Stromal cell of bone marrow (primary cell): Measurements from ENCODE around the gene CDC25B.
"Not testable (repeated sequence)": the region's sequence is repeated elsewhere in the genome, so short reads cannot be mapped to it uniquely, and the experiment has no call there.

Source experiments
- DNase-seq: peaks from one replicate; pipeline ENCODE4 v3.0.0-alpha.2; 2012; ENCODE audit warnings: low read depth

CDC25B gene

DNA sequence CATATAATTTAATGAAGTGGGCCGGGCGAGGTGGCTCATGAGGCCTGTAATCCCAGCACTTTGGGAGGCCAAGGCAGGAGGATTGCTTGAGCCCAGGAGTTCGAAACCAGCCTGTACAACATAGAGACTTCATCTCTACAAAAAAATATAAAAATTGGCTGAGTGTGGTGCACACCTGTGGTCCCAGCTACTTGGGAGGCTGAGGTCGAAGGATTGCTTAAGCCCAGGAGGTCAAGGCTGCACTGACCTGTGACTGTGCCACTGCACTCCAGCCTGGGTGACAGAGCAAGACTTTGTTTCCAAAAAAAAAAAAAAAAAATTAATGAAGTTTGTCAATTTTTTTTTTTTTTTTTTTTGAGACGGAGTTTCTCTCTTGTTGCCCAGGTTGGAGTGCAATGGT is 33.8 kb downstream of the CDC25B start:
- not testable (repeated sequence) for DNase-seq

DNA sequence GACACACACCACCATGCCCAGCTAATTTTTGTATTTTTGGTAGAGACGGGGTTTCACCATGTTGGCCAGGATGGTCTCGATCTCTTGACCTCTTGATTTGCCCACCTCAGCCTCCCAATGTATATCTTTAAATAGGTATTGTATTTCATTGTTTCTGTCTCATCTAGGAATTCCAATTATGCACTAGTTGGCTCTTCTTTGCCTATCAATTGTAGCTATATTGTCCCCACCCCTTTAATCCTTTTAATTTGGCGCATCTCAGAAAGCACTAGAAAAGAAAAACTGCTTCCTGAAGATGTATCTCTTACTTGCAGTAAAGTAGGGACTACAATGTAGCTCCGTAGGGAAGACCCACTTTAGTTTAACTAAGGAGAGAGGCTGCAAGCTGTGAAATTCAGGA is 40.0 kb downstream of the CDC25B start:
- no peak for DNase-seq

DNA sequence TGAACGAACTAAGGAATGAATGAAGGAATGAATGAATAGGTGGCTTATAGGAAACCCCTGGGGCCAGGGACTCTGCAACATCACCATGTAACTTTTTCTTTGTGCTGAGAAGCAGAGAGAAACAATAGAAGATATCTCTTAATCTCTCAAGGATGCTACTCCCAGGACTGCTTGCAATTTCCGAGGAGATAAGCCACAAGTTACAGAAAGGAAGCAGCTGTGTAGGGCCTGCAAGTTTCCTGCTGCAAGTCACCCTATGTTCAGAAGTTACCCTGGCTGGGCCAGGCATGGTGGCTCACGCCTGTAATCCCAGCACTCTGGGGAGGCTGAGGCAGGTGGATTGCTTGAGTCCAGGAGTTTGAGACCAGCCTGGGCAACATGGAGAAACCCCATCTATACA is 43.2 kb downstream of the CDC25B start:
- no peak for DNase-seq

DNA sequence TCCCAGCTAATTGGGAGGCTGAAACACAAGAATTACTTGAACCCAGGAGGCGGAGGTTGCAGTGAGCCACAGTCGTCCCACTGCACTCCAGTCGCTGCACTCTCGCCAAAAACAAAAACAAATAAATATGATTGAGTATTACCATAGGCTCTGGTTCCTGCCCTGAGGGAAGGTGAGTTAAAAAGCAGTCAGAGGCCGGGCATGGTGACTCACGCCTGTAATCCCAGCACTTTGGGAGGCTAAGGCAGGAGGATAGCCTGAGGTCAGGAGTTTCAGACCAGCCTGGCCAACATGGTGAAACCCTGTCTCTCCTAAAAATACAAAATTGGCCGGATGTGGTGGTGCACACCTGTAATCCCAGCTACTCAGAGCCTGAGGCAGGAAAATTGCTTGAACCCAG is 44.1 kb downstream of the CDC25B start:
- DNase-seq, result not testable (repeated sequence)

DNA sequence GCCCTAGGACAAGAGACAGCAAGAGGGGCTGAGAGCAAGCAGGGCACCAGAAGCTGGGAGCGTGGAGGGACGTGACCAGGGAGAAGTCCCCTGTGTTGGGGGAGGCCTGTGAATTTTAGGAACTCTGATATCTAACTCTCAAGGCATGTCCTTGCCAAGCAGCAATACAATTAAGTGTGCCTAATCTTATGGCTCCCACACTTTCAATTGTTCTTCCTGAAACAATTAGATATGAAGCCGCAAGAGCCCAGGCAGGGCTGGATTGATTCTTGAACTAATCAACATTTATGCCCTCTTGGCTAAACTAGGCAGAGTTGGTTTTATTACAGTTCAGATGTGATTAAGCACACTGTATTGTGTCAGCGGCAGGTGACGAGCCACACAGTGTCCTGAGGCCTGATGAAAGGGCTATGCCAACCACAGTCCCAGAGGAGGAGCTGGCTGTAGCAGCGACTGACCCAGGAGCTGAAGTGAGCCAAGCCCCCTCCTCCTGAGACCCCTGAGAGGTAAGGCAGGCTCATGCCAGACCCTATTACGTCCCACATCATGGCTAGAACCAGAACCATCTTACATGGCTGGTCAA is 46.3 kb downstream of the CDC25B start:
- DNase-seq, result no peak

DNA sequence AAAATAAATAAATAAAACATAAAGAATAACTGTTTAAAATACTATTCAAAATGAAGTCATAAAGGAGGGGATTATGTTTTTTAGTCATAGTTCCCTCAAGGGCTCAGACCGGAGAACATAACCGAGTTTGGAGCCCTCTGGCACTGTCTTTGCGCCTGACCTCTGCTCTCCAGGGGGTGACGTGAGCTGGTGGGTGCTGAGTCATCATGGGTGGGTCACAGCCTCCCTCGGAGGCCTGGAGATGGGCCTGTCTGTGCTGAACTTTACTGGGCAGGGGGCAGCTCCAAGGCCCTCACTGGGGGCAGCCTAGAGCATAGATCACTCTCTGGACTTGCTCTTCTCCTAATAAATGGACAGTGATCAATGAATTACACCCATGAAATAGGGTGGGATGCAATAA is 47.4 kb downstream of the CDC25B start:
- DNase-seq, result peak; percentile 71

DNA sequence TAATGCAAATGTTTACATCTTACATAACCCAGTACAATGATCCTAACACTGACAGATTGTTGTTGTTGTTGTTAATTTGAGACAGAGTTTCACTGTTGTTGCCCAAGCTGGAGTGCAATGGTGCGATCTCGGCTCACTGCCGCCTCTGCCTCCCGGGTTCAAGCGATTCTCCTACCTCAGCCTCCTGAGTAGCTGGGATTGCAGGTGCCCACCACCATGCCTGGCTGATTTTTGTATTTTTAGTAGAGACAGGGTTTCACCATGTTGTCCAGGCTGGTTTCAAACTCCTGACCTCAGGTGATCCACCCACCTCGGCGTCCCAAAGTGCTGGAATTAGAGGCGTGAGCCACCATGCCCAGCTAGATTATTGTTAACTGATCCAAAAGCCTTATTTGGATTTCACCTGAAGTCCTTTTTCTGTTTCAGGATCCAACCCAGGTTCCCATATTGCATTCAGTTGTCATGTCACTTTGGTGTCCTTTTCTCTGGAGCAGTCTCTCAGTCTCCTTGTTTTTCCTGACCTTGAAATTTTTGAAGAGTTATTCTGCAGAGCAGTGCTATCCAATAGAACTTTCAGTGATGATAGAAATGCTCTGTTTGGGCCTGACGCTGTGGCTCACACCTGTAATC is 48.0 kb downstream of the CDC25B start:
- DNase-seq, result not testable (repeated sequence)

DNA sequence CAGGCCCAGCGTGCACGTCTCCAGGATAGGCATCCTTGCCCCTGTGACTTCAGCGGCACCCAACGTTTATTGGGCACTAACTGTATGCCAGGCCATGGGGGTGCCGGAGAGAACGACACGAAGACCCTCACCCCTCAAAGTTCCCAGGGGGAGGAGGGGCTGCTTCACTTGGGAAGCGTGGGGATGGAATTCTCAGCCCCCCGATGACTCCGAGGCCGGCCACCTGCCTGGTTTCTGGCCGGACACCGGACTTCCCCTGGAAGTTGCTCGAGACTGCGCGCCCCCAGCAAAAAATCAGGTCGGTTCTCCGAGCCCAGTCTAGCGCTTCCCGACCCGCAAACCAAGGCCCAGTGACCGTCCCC is 50.2 kb downstream of the CDC25B start:
- DNase-seq, result no peak

DNA sequence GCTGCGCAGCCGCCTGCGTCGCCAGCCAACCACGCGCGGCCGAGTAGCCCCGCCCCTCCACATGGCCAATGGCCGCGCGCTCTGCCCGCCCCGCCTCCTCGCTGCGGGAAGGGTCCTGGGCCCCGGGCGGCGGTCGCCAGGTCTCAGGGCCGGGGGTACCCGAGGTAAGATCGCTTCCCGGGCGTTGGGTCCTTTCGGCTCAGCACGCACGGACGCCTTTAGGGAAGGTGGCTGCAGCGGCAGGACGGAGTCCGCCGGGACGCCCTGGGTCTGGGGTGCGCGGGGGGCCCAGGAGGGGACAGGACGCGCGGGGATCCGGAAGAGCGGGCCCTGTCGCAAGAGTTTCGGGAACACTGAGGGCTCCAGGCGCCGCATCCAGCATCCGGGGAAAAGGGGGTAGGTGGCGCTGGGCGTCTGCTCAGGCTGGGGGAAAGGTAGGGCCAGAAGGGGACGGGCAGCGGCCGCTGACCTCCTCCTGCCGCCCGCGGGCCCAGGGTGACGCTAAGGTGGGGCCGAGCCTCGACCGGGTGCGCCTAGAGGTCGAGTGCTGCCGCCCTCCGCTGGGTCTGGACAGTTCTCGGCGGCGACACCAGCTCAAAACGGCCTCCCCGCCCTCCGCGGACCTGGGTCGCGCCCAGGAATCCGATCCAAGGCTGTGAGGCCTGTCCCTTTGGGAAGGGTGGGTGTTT is 50.8 kb downstream of the CDC25B start, which contains the start of gene MAVS:
MAVS (plus strand) TSS at position 95 of the 689 bp plus-strand sequence. CDS start 7,791 bp downstream, outside the sequence.
- DNase-seq, result peak; percentile 53

DNA sequence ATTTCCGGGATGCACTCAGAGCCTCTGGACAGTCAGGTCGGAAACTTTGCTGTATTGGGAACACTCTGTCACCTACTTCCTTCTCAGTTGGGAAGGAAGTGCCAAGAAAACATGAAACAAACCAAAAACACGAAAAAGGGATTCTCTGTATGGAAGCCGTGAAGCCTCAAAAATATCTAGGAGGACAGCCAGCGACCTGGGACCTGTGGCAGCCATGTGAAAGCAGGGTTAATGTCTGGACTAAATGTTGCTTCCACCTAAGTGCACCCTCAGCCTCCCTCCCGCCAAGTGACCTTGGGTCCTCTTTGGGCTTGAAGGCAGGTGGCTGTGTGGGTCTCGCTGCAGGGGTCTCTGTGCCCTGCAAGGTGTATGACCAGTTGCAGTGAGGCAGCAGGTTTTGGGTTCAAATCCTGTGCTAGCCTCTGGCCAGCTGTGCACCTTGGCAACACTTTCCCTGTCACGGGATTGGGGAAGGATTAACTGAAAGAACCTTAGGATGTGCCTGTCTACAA is 51.4 kb downstream of the CDC25B start:
- DNase-seq, result peak; percentile 15

DNA sequence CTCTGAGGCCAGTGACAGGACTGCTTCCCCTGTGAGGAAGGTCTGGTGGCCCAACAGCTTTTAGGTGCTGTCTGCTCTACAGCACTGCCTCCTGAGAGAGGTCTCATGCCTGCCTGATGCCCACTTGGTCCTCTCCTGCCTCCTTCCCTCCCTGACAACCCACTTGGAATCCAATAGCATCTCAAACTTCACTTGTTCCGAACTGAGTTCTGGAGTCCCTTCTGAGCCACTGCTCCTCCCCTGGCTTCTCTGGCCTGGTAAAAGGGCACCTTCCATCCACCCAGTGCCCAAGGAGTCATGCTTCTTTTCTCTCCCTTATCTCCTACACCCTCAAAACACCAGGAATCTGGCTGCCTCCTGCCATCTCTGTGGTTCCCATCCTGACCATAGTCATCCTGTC is 52.5 kb downstream of the CDC25B start:
- no peak for DNase-seq

DNA sequence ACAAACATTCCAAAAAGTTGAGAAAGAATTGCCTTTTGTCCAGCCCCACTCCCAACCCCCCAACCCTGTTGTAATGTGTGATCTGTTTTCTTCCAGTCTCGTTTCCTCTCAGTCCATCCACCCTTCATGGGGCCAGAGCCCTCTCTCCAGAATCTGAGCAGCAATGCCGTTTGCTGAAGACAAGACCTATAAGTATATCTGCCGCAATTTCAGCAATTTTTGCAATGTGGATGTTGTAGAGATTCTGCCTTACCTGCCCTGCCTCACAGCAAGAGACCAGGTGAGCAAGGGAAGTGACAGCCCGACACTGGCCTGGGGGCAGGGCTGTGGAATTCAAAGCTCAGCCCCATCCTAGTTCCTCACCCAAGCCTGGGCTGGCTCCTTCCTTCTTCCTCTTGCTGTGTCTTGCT is 58.4 kb downstream of the CDC25B start:
- no peak for DNase-seq
